Testis (tissue), 3 donors: Measurements from ENCODE around the gene COPG2. TPM values are rescaled to one million over a fixed set of nuclear protein-coding genes. Genes with fewer than 3 reads are reported as not detected.

Experiments used
- DNase-seq: peaks from one replicate; pipeline ENCODE4 v3.0.0-alpha.2; 2019
- H3K27ac ChIP-seq, 2 donors: fragments of 200-600 bp; sonication (generic); one replicate each; pipeline ENCODE4 v1.5.1; 2019
- H3K27me3 ChIP-seq: fragments of 200-600 bp; sonication (generic); one replicate; pipeline ENCODE4 v1.5.1; 2019
- H3K36me3 ChIP-seq: fragments of 200-600 bp; sonication (generic); one replicate; pipeline ENCODE4 v1.5.1; 2017; ENCODE audit warnings: low read depth; ENCODE audit errors: missing control alignments
- H3K4me1 ChIP-seq: fragments of 200-600 bp; sonication (generic); one replicate; pipeline ENCODE4 v1.5.1; 2019
- H3K4me3 ChIP-seq, 2 donors: fragments of 200-600 bp; sonication (generic); one replicate each; pipeline ENCODE4 v1.5.1; 2017 to 2019
- H3K9me3 ChIP-seq: fragments of 200-600 bp; sonication (generic); one replicate; pipeline ENCODE4 v1.5.1; 2017
- POLR2A ChIP-seq: fragments of 450-650 bp; IDR thresholded peaks from one replicate; pipeline ENCODE4 v1.6.1; 2017; ENCODE audit warnings: antibody characterized with exemption, mild to moderate bottlenecking, moderate library complexity
- WGBS, 2 donors: methylation state at CpG; one replicate each; pipeline ENCODE4 v1.1.5; 2018; 5-methylcytosine and 5-hydroxymethylcytosine counted together
- intact Hi-C: fragments of 100-400 bp; cut with DNase I; formaldehyde crosslinking; loops from one replicate; pipeline ENCODE4 v1.15.1; 2023; ENCODE audit warnings: low total_unique reads
- polyA plus RNA-seq: library from polyadenylated mRNA; stranded (reverse); fragments of 350-450 nt; fragmentation: Illumina TruSeq; extraction: RNeasy Lipid Tissue Mini Kit (QIAGEN cat#74804); gene quantifications from one replicate; pipeline ENCODE4 v1.2.3, GENCODE V29; 2014; ENCODE audit warnings: low read depth, low replicate concordance; ENCODE audit not compliant: insufficient read depth
- total RNA-seq, 2 donors: library from RNA; depleted of rRNA; stranded (reverse); fragments of >200 nt; gene quantifications; one replicate each; pipeline ENCODE4 v1.2.3, GENCODE V29; 2016
- TF ChIP-seq, protein P1 (sequence below), 3 experiments: fragments of 450-650 bp in 2 of 3; fragments of 200-600 bp in 1 of 3; sonication (generic) in 1 of 3; IDR thresholded peaks; one replicate each; pipeline ENCODE4 v1.5.1; 2016 to 2019; ENCODE audit warnings: antibody characterized with exemption in 3 of 3, mild to moderate bottlenecking in 2 of 3, moderate library complexity in 1 of 3

COPG2 gene
- total and polyA plus RNA-seq, 3 donors from 2014 or later: 41.8 to 51.0 (median 44.2) TPM

- intact Hi-C loops: no loop called here
- 69 to 84% methylated on average over 4 of the region's 4 CpGs for WGBS, 2 donors
- H3K4me3 ChIP-seq: no peak overlapping the region
These were observed 13.3 kb downstream of the COPG2 start for GRCh38 chr7:130655286-130655685.

DNA sequence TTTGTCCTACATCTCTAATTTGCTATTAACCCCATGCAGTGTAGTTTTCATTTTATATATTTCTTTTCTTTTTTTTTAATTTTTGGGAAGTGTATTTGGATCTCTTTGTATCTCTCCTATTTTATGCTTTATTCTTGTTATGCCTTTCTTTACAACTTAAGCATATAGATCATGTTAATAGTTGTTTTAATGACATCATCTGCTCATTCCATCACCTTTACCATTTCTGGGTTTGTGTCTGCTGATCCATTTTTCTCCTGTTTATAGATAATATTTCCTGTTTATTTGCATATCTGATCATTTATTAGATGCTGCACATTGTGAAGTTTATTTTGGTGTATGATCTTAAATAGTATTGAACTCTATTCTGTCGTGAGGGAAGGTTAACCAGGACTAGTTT, 13.7 kb downstream of the COPG2 start:
- Histone ChIP-seq H3K27me3 (no peaks in the 10 kb centered on the region), H3K27ac (no peak overlapping the region), H3K9me3 (no peaks in the 10 kb centered on the region), H3K4me1 (no peaks in the 10 kb centered on the region), H3K36me3 (no peaks in the 10 kb centered on the region), H3K4me3 (no peak overlapping the region)
- WGBS, 2 donors: 81 to 91% methylated on average over 1 of the region's 1 CpG
- TF ChIP-seq, protein P1, sequence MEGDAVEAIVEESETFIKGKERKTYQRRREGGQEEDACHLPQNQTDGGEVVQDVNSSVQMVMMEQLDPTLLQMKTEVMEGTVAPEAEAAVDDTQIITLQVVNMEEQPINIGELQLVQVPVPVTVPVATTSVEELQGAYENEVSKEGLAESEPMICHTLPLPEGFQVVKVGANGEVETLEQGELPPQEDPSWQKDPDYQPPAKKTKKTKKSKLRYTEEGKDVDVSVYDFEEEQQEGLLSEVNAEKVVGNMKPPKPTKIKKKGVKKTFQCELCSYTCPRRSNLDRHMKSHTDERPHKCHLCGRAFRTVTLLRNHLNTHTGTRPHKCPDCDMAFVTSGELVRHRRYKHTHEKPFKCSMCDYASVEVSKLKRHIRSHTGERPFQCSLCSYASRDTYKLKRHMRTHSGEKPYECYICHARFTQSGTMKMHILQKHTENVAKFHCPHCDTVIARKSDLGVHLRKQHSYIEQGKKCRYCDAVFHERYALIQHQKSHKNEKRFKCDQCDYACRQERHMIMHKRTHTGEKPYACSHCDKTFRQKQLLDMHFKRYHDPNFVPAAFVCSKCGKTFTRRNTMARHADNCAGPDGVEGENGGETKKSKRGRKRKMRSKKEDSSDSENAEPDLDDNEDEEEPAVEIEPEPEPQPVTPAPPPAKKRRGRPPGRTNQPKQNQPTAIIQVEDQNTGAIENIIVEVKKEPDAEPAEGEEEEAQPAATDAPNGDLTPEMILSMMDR (IDR thresholded peaks at IDR 0.05): no peak
- no peak for TF ChIP-seq POLR2A
- no peak for DNase-seq
- intact Hi-C loops: no loop called here

More at GRCh38 chr7:130655286-130655685, 13.3 kb downstream of the COPG2 start:
- no peaks in the 10 kb centered on the region for H3K9me3 ChIP-seq
- no peak for TF ChIP-seq POLR2A
- TF ChIP-seq, protein P1 (IDR thresholded peaks at IDR 0.05): no peak
- DNase-seq: no peak
- no peaks in the 10 kb centered on the region for H3K4me1 ChIP-seq
- H3K27ac ChIP-seq: no peak overlapping the region
- H3K27me3 ChIP-seq: no peaks in the 10 kb centered on the region
- no peaks in the 10 kb centered on the region for H3K36me3 ChIP-seq

DNA sequence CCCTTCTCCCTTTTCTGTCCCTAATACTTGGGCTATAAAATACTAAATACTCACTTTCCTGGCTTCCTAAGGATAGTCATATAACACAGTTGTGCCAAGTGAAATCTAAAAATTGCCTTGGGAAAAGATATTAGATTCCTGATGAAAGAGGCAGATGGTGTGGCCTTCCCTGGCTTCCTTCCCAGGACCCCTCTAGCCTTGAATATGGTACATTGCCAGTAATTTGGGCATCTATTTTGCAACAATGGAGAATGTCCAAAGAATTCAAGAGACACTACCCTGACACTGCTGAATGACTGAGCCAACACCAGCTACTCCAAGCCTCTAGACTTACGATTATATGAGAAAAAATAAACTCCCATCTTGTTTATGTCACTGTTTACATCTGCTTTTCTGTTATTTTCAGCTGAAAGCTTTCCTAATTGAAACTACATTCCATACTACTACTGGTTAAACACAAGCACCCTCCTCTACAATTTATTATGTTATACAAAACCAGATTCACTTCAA, 17.9 kb downstream of the COPG2 start:
- Histone ChIP-seq H3K9me3 (no peaks in the 10 kb centered on the region), H3K36me3 (no peaks in the 10 kb centered on the region), H3K27ac (no peak overlapping the region), H3K4me1 (no peaks in the 10 kb centered on the region), H3K27me3 (no peaks in the 10 kb centered on the region), H3K4me3 (no peak overlapping the region)
- intact Hi-C loops: no loop called here
- DNase-seq: no peak
- TF ChIP-seq POLR2A: no peak
- TF ChIP-seq, protein P1 (IDR thresholded peaks at IDR 0.05): no peak
- 89 to 100% methylated on average over 1 of the region's 1 CpG for whole genome bisulfite sequencing, 2 donors

GRCh38 chr7:130649004-130649790, 19.4 kb downstream of the COPG2 start:
- WGBS, 2 donors: 89 to 96% methylated on average over 4 of the region's 4 CpGs
- Histone ChIP-seq H3K4me3 (no peak overlapping the region), H3K4me1 (no peaks in the 10 kb centered on the region), H3K27ac (no peak overlapping the region), H3K9me3 (no peaks in the 10 kb centered on the region), H3K27me3 (no peaks in the 10 kb centered on the region), H3K36me3 (no peaks in the 10 kb centered on the region)
- TF ChIP-seq, protein P1 (IDR thresholded peaks at IDR 0.05): no peak
- no peak for TF ChIP-seq POLR2A
- no peak for DNase-seq
- intact Hi-C loops: no loop called here
